Fibroblast of lung (primary cell): ENCODE results near the gene TOPBP1. TPM values are rescaled to one million over a fixed set of nuclear protein-coding genes. Genes with fewer than 3 reads are reported as not detected.
A peak's percentile ranks its signal among the peaks of the same experiment; 100 is the strongest.

Source experiments
- DNase-seq, 2 donors: peaks; one replicate each; pipeline versions ENCODE4 v3.0.0 to v3.0.0-alpha.2; 2010; ENCODE audit warnings: low read depth in 2 of 2
- H2AFZ ChIP-seq: 2 replicates; pipeline ENCODE4 v1.5.1; 2012; ENCODE audit warnings: low read length, control low read depth, inconsistent platforms
- H3K27ac ChIP-seq: 2 replicates; pipeline ENCODE4 v1.5.1; 2011; ENCODE audit warnings: low read length, control low read depth; ENCODE audit not compliant: insufficient read depth
- H3K27me3 ChIP-seq: 2 replicates; pipeline ENCODE4 v1.5.1; 2011; ENCODE audit warnings: mild to moderate bottlenecking, low read length; ENCODE audit not compliant: control insufficient read depth, insufficient read depth
- H3K36me3 ChIP-seq: 2 replicates; pipeline ENCODE4 v1.5.1; 2011; ENCODE audit warnings: low read length; ENCODE audit not compliant: control insufficient read depth, insufficient read depth
- H3K4me1 ChIP-seq: 2 replicates; pipeline ENCODE4 v1.5.1; 2011; ENCODE audit warnings: low read length; ENCODE audit not compliant: control insufficient read depth, insufficient read depth; ENCODE audit errors: extremely low read depth
- H3K4me2 ChIP-seq: 2 replicates; pipeline ENCODE4 v1.5.1; 2011; ENCODE audit warnings: low read length, control low read depth; ENCODE audit not compliant: insufficient read depth; ENCODE audit errors: extremely low read depth
- H3K4me3 ChIP-seq, 4 experiments: fragments of 200-600 bp in 1 of 4; sonication (generic) in 1 of 4; replicated peaks in 1 of 4; 2 replicates each; pipeline ENCODE4 v1.5.1; 2011 to 2016; ENCODE audit warnings: low read length in 4 of 4, low read depth in 3 of 4, mild to moderate bottlenecking in 3 of 4, control low read depth in 2 of 4, inconsistent platforms in 1 of 4, mixed read lengths in 1 of 4; ENCODE audit not compliant: insufficient read depth in 1 of 4; ENCODE audit errors: control extremely low read depth in 1 of 4
- H3K79me2 ChIP-seq: 2 replicates; pipeline ENCODE4 v1.5.1; 2012; ENCODE audit warnings: mild to moderate bottlenecking, low read length, inconsistent platforms; ENCODE audit not compliant: control insufficient read depth, insufficient read depth
- H3K9ac ChIP-seq: 2 replicates; pipeline ENCODE4 v1.5.1; 2011; ENCODE audit warnings: mild to moderate bottlenecking, low read length, control low read depth; ENCODE audit not compliant: insufficient read depth
- H3K9me3 ChIP-seq: 2 replicates; pipeline ENCODE4 v1.5.1; 2012; ENCODE audit warnings: low read depth, low read length; ENCODE audit not compliant: control insufficient read depth, insufficient read depth
- H4K20me1 ChIP-seq: 2 replicates; pipeline ENCODE4 v1.5.1; 2011; ENCODE audit warnings: low read length; ENCODE audit not compliant: control insufficient read depth, insufficient read depth; ENCODE audit errors: extremely low read depth
- CTCF ChIP-seq, 2 donors: IDR thresholded peaks in 1 of 2; conservative IDR thresholded peaks in 1 of 2; 1 replicate in 1 of 2; 2 replicates in 1 of 2; pipeline ENCODE4 v1.5.1; 2011 to 2012; ENCODE audit warnings: low read length in 2 of 2, control low read depth in 1 of 2, inconsistent platforms in 1 of 2, low read depth in 1 of 2, mild to moderate bottlenecking in 1 of 2
- EZH2 ChIP-seq: IDR thresholded peaks from 2 replicates; pipeline ENCODE4 v1.5.1; 2012; ENCODE audit warnings: low read length, control low read depth, mild to moderate bottlenecking; ENCODE audit errors: missing control alignments
- polyA plus RNA-seq, 2 donors: library from polyadenylated mRNA; depleted of rRNA in 1 of 2; stranded (reverse) in 1 of 2; unstranded in 1 of 2; fragments of >200 nt; gene quantifications; 2 replicates each; pipeline ENCODE4 v1.2.1, GENCODE V29; 2011 to 2012; ENCODE audit warnings: missing spikeins in 1 of 2
- total RNA-seq: library from RNA; depleted of rRNA; stranded (reverse); fragments of >200 nt; gene quantifications from 2 replicates; pipeline ENCODE4 v1.2.1, GENCODE V29; 2014

TOPBP1 gene
- total and polyA plus RNA-seq, 2 donors (not counting 1 experiment from before 2014, with no cell fraction given), result 15.2 to 20.8 TPM

- H3K27ac ChIP-seq, result no peak overlapping the region
Observed at GRCh38 chr3:133563816-133564215, 97.9 kb downstream of the TOPBP1 start.

GRCh38 chr3:133563186-133563591, 98.6 kb downstream of the TOPBP1 start:
- Histone ChIP-seq H2AFZ (no peak overlapping the region), H3K27ac (no peak overlapping the region)

More at GRCh38 chr3:133563816-133564215, 97.9 kb downstream of the TOPBP1 start:
- H4K20me1 ChIP-seq, result no peaks in the 10 kb centered on the region
- no peak overlapping the region for H3K4me2 ChIP-seq
- no peak overlapping the region for H2AFZ ChIP-seq
- DNase-seq, result no peak
- no peaks in the 10 kb centered on the region for H3K36me3 ChIP-seq
- H3K9ac ChIP-seq, result no peak overlapping the region
- H3K79me2 ChIP-seq, result no peaks in the 10 kb centered on the region
- no peaks in the 10 kb centered on the region for H3K9me3 ChIP-seq
- H3K4me1 ChIP-seq, result peaks cover 9% of the 10 kb centered on the region
- H3K27me3 ChIP-seq, result no peaks in the 10 kb centered on the region
- TF ChIP-seq CTCF (conservative IDR thresholded peaks at IDR 0.05 in 1 of 2, IDR thresholded peaks at IDR 0.05 in 1 of 2; ENCODE audit: low read depth in 1 of 2, low read length in 2 of 2) (no peak), EZH2 (no peak)
- H3K4me3 ChIP-seq, result no peak overlapping the region

GRCh38 chr3:133562376-133562775, 99.4 kb downstream of the TOPBP1 start:
- Histone ChIP-seq H3K79me2 (no peaks in the 10 kb centered on the region), H3K9me3 (no peaks in the 10 kb centered on the region), H3K4me2 (no peak overlapping the region), H3K36me3 (no peaks in the 10 kb centered on the region), H2AFZ (no peak overlapping the region), H3K4me1 (no peaks in the 10 kb centered on the region), H3K4me3 (no peak overlapping the region), H3K27me3 (no peaks in the 10 kb centered on the region), H4K20me1 (no peaks in the 10 kb centered on the region), H3K27ac (no peak overlapping the region), H3K9ac (no peak overlapping the region)
- no peak for TF ChIP-seq CTCF (conservative IDR thresholded peaks at IDR 0.05 in 1 of 2, IDR thresholded peaks at IDR 0.05 in 1 of 2; ENCODE audit: low read depth in 1 of 2, low read length in 2 of 2)
- TF ChIP-seq EZH2, result no peak
- no peak for DNase-seq

More at GRCh38 chr3:133563186-133563591, 98.6 kb downstream of the TOPBP1 start:
- no peaks in the 10 kb centered on the region for H4K20me1 ChIP-seq
- peaks cover 3% of the 10 kb centered on the region for H3K4me1 ChIP-seq
- H3K4me2 ChIP-seq, result no peak overlapping the region
- H3K9me3 ChIP-seq, result no peaks in the 10 kb centered on the region
- no peaks in the 10 kb centered on the region for H3K36me3 ChIP-seq
- no peaks in the 10 kb centered on the region for H3K79me2 ChIP-seq
- TF ChIP-seq CTCF (conservative IDR thresholded peaks at IDR 0.05 in 1 of 2, IDR thresholded peaks at IDR 0.05 in 1 of 2; ENCODE audit: low read depth in 1 of 2, low read length in 2 of 2) (no peak), EZH2 (no peak)
- no peak overlapping the region for H3K4me3 ChIP-seq
- peak; percentile 33 to 51 for DNase-seq
- no peak overlapping the region for H3K9ac ChIP-seq
- H3K27me3 ChIP-seq, result no peaks in the 10 kb centered on the region
